OCI-M2 (cell line): ENCODE results near the gene TRMT10C.
"Not testable (repeated sequence)": the region's sequence is repeated elsewhere in the genome, so short reads cannot be mapped to it uniquely, and the experiment has no call there.

Experiments
- DNase-seq: peaks from one replicate; lab custom pipeline; 2025; ENCODE audit not compliant: unreplicated experiment; lab: John Stamatoyannopoulos, UW

The TRMT10C gene

DNA sequence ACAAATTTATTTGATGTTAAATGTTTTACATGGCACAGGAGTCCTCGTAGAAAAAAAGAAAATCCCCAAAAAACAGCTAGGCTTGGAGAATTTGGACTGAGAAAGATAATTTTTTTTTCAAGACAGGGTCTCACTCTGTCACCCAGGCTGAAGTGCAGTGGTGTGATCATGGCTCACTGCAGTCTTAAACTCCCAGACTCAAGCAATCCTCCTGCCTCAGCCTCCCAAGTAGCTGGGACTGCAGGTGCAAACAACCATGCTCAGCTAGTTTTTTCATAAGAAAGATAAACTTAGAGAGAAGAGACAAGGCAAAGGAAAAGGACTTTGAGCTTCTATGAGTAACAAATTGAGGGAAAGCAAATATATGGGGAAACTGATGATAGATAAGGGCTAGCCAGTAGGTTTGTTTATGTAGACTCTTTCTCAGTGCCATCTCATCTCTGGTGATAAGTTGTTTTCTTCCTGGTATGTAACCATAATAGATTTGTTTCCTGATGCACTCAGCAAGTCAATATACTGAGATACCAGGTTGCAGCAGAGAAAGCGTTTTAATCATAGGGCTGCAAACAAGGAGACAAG is 13.1 kb upstream of the TRMT10C start:
- DNase-seq, result no peak

GRCh38 chr3:101549473-101549872 is 12.2 kb upstream of the TRMT10C start:
- DNase-seq, result no peak

- DNase-seq, result not testable (repeated sequence)
These were observed 10.1 kb upstream of the TRMT10C start for GRCh38 chr3:101551359-101552081.

DNA sequence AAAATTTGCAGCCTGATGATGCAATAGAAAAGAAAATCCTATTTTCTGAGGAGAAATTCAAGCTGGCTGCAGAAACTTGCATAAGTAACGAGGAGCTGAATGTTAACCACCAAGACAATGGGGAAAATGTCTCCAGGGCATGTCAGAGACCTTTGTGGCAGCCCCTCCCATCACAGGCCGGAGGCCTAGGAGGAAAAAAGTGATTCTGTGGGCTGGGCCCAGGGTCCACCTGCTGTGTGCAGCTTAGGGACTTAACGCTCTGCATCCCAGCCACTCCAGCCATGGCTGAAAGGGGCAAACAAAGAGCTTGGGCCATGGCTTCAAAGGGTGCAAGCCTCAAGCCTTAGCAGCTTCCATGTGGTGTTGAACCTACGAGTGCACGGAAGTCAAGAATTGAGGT is 8.3 kb upstream of the TRMT10C start:
- DNase-seq, result not testable (repeated sequence)

- no peak for DNase-seq
These were observed 5.6 kb upstream of the TRMT10C start for GRCh38 chr3:101556064-101556463.

DNA sequence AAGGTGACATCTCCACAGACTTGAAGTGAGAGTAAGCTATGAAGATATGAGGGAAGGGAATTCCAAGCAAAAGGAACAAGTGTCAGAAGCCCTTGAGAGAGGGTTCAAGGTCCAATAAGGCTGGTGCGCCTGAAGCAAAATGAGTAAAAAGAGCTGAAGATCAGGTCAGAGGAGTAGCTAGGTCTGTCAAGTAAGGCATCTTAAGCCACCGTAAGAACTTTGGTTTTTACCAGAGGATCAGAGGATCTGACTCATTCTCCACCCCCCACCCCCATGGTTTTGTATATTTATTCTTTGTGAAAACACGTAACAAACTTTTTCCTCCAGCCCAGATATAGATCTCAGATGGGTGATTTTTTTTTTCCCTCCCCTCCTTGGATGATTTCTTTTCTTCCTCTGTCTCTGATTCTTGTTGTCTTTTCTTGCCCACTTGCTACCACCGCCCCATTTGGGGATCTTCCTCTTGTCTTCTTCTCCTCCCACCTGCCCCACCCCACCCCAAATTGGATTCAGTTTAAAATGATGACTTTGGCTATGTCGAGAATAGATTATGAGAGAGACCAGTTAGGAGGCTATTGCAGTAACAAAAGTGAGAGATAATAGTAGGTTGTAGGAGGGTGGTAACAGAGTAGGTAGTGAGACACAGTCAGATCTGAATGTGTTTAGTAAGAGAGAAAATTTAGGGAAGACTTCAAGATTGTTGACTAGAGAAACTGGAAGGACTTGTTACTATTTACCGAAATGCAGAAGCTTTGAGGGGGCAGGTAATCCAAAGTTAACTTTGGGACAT is 6.1 kb downstream of the TRMT10C start:
- DNase-seq, result no peak

DNA sequence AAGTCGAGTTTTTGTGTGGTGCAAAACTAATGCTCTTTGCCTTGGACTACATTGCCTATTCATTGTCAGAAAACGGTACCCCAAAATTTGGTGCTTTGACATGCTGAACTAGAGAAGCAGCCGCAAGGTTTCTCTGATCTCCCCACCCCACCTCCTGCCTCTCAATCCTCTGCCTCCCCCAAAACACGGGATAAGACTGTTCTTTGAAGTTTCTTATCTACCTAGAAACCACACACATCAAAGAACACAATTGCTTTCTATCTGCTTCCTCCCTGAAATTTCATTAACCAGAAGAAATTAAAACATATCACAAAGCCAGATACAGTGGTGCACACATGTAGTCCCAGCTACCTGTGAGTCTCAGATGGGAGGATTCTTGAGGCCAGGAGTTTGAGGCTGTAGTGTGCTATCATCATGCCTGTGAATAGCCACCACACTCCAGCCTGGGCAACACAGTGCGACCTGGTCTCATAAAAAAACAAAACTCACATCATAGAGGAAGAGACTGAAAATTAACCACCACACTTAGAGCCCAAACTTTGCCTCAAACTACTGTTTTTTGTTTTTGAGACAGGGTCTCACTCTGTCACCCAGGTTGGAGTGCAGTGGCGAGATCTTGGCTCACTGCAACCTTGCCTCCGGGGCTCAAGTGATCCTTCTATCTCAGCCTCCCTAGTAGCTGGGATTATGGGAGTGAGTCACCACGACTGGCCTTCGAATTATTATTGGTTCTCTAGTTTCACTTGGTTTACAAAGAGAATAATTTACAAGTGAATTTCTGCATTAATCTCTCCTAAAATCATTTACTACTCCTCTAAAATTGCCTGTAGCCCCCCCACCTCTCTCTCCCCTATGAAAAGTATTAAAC is 9.6 kb downstream of the TRMT10C start:
- no peak for DNase-seq

DNA sequence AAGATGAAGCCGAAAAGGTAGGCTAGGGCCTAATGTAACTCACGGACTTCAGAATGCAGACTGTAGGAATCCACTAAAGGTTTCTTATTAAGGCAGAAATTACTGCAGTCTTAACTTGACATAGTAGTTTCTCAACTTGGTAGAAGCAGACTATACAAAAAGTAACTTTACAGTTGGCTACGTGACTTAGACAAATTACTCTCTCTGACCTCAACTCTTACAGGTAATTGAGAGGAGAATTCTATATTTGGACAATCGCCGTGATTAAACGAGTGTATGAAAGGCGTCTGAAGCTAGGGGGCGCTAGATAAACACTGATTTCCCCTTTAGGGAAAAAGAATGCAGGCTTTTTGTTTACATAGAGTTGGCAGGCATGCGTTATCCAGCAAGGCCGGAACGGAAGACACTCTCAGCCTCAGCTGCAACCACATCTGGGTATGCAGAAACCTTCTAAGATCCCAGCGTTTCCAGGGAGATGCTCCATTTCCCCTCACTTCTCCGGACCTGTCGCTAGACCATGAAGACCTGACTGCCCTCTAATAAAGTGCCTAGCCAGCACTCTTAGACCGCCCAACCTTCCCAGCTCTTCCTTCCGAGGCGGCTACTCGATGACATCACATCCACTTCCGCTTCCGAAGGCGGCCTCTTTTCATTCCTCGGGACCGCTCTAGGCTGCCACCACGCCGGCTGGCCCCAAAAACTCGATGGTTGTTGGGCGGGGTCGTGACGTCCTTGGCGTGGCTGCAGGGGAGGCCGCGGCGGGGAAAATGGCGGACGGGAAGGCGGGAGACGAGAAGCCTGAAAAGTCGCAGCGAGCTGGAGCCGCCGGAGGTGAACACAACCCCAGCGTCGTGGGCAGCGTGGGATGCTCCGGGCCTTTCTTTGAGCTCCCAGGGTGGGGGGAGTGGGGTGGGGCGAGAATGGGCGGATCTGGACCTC is 12.1 kb downstream of the TRMT10C start, which contains the start of gene PCNP:
PCNP (plus strand) TSS at position 732 of the 939 bp plus-strand sequence; CDS start at position 768, 36 bp downstream.
- peak; percentile 97 for DNase-seq

- no peak for DNase-seq
These were observed 12.9 kb downstream of the TRMT10C start for GRCh38 chr3:101574388-101575112.

DNA sequence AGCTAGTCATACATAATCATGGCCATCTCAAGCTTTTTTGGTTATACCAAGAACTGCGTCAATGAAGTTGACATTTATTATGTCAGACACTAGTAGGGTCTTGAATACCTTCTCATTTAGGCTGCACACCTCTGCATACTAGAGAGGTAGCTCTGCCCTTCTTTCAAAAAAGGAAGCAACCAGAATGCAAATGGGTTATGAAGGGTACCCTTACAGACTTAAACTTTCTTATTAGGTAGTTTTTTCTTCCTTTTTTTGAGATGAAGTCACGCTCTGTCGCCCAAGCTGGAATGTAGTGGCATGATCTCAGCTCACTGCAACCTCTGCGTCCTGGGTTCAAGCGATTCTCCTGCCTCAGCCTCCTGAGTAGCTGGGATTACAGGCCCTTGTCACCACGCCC is 15.6 kb downstream of the TRMT10C start:
- DNase-seq, result no peak

- DNase-seq, result no peak
These were observed 26.9 kb downstream of the TRMT10C start for GRCh38 chr3:101588616-101589015.

GRCh38 chr3:101591071-101591470 is 29.4 kb downstream of the TRMT10C start:
- no peak for DNase-seq

DNA sequence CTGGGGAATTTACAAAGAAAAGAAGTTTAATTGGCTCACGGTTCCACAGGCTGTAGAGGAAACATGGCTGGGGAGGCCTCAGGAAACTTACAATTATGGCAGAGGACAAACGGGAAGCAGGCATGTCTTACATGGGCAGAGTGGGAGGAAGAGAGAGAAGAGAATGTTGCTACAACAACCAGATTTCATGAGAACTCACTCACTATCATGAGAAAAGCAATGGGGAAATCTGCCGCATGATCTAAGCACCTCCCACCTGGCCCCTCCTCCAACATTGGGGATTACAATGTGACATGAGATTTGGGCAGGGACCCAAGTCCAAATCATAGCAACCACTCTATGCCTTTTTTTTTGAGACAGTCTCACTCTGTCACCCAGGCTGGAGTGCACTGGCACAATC is 41.1 kb downstream of the TRMT10C start:
- DNase-seq, result no peak

DNA sequence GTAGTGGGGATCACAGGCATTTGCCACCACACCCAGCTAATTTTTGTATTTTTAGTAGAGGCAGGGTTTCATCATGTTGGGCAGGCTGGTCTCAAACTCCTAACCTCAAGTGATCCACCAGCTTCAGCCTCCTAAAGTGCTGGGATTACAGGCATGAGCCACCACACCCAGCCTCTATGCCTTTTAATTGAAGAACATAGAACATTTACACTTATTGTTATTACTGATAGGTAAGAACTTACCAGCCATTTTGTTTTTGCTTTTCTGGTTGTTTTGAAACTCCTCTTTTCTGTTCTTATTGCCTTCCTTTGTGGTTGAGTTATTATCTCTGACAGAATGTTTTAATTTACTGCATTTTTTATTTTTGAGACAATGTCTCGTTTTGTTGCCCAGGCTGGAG is 41.5 kb downstream of the TRMT10C start:
- no peak for DNase-seq

DNA sequence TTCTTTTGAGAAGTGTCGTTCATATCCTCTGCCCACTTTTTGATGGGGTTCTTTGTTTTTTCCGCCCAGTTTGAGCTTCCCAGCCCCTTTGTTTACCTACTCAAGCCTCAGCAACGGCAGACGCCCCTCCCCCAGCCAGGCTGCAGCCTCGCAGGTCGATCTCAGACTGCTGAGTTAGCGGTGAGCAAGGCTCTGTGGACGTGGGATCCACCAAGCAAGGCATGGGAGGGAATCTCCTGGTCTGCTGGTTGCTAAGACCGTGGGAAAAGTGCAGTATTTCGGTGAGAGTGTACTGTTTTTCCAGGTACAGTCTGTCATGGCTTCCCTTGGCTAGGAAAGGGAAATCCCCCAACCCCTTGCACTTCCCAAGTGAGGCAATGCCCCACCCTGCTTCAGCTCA is 43.7 kb downstream of the TRMT10C start:
- DNase-seq, result not testable (repeated sequence)

DNA sequence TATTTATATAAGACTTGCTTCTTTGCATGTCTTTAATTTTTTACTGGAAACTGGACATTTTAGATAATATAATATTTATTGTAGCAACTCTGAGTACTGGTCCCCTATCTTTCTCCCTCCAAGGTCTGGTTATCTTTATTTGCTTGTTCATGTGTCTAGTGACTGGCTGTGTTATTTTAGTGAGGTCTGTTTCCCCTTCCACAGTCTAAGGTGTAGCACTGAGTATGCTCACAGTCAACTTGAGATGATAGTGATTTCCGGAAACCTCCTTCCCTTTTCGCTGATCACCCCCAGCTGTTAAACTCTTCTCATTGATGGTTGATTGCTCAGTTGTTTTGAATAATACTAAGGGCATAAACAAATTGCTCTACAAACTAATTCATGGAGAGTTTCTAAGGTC is 49.4 kb downstream of the TRMT10C start:
- DNase-seq, result no peak

GRCh38 chr3:101613014-101613413 is 51.3 kb downstream of the TRMT10C start:
- DNase-seq, result not testable (repeated sequence)

DNA sequence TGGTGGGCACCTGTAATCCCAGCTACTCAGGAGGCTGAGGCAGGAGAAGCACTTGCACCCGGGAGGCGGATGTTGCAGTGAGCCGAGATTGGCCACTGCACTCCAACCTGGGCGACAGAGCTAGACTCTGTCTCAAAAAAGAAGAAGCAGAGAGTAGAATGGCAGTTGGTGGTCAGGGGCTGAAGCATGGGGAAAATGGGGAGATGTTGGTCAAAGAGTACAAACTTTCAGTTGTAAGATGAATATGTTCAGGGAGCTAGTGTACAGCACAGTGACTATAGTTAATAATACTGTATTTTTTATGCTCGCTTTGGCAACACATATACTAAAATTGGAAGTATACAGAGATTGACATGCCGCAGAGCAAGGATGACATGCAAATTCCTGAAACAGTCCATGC is 53.9 kb downstream of the TRMT10C start:
- no peak for DNase-seq
